IMR-90 (cell line): ENCODE data around the gene SH3BP5. TPM values are rescaled to one million over a fixed set of nuclear protein-coding genes. Genes with fewer than 3 reads are reported as not detected.

Experiments
- ATAC-seq: fragments of 200-7000 bp; cut with Tn5 transposase; 2 replicates; pipeline ENCODE4 v1.9.1; 2020; ENCODE audit warnings: low read depth, mild to moderate bottlenecking, moderate library complexity
- BruUV-seq: library from RNA; stranded (reverse); fragments of 400-500 nt; replicated peaks from 2 replicates; lab custom pipeline; 2021; lab: Mats Ljungman, UMichigan
- CTCF ChIA-PET: fragments of 300-600 bp; formaldehyde crosslinking; extraction: SDS; loops from one replicate; lab custom pipeline; 2021; ENCODE audit warnings: antibody characterized with exemption; lab: Yijun Ruan, JAX
- POLR2A ChIA-PET: fragments of 300-600 bp; sonication (Branson Sonifier 250); formaldehyde crosslinking; loops from one replicate; lab custom pipeline; 2022; ENCODE audit warnings: antibody characterized with exemption; ENCODE audit not compliant: unreplicated experiment; lab: Charles Lee
- DNase-seq: peaks from one replicate; pipeline ENCODE4 v3.0.0; 2013
- H2AFZ ChIP-seq: replicated peaks from 2 replicates; pipeline ENCODE3; 2013; ENCODE audit warnings: low read length, mild to moderate bottlenecking; ENCODE audit not compliant: poor library complexity
- H2AK5ac ChIP-seq: 2 replicates; pipeline ENCODE4 v1.6.1; 2013; ENCODE audit warnings: low read depth, low read length, inconsistent platforms
- H2AK9ac ChIP-seq: replicated peaks from 2 replicates; pipeline ENCODE3; 2013; ENCODE audit warnings: mild to moderate bottlenecking, low read depth, low read length, moderate library complexity; ENCODE audit not compliant: poor library complexity
- H2BK120ac ChIP-seq: 2 replicates; pipeline ENCODE4 v1.6.1; 2013; ENCODE audit warnings: low read depth, low read length, inconsistent platforms
- H2BK15ac ChIP-seq: 3 replicates; pipeline ENCODE4 v1.6.1; 2013; ENCODE audit warnings: low read depth, low read length, inconsistent platforms
- H2BK20ac ChIP-seq: 2 replicates; pipeline ENCODE4 v1.6.1; 2013; ENCODE audit warnings: low read depth, mild to moderate bottlenecking, inconsistent platforms, low read length, moderate library complexity
- H2BK5ac ChIP-seq: 2 replicates; pipeline ENCODE4 v1.6.1; 2013; ENCODE audit warnings: mild to moderate bottlenecking, low read depth, low read length, inconsistent platforms; ENCODE audit not compliant: poor library complexity, severe bottlenecking
- H3K14ac ChIP-seq: replicated peaks from 2 replicates; pipeline ENCODE4 v1.6.1; 2013; ENCODE audit warnings: low read depth, low read length, inconsistent platforms
- H3K18ac ChIP-seq: 2 replicates; pipeline ENCODE4 v1.6.1; 2013; ENCODE audit warnings: low read depth, low read length, control low read depth
- H3K23ac ChIP-seq: 2 replicates; pipeline ENCODE4 v1.6.1; 2013; ENCODE audit warnings: low read depth, low read length, inconsistent platforms
- H3K27ac ChIP-seq: 2 replicates; pipeline ENCODE4 v1.5.1; 2013; ENCODE audit warnings: mild to moderate bottlenecking, control low read depth, low read length; ENCODE audit not compliant: insufficient read depth
- H3K27me3 ChIP-seq: 2 replicates; pipeline ENCODE4 v1.6.1; 2013; ENCODE audit warnings: low read length; ENCODE audit not compliant: control insufficient read depth, insufficient read depth
- H3K36me3 ChIP-seq: 2 replicates; pipeline ENCODE4 v1.6.1; 2013; ENCODE audit warnings: low read length, mixed read lengths; ENCODE audit not compliant: control insufficient read depth, insufficient read depth
- H3K4ac ChIP-seq: 2 replicates; pipeline ENCODE4 v1.6.1; 2013; ENCODE audit warnings: low read depth, low read length, inconsistent platforms
- H3K4me1 ChIP-seq: 2 replicates; pipeline ENCODE4 v1.6.1; 2013; ENCODE audit warnings: low read length, mixed read lengths; ENCODE audit not compliant: control insufficient read depth, insufficient read depth
- H3K4me2 ChIP-seq: 2 replicates; pipeline ENCODE4 v1.6.1; 2013; ENCODE audit warnings: low read depth, mild to moderate bottlenecking, control low read depth, low read length, moderate library complexity
- H3K4me3 ChIP-seq: 2 replicates; pipeline ENCODE4 v1.5.1; 2013; ENCODE audit warnings: low read depth, mild to moderate bottlenecking, control low read depth, low read length, moderate library complexity; ENCODE audit not compliant: insufficient read depth
- H3K56ac ChIP-seq: 2 replicates; pipeline ENCODE4 v1.6.1; 2013; ENCODE audit warnings: low read length, inconsistent platforms; ENCODE audit not compliant: insufficient read depth; ENCODE audit errors: extremely low read depth
- H3K79me1 ChIP-seq, 2 experiments: 2 replicates each; pipeline ENCODE4 v1.6.1; 2013; ENCODE audit warnings: low read length in 2 of 2, inconsistent platforms in 1 of 2, low read depth in 1 of 2
- H3K9ac ChIP-seq: 2 replicates; pipeline ENCODE4 v1.6.1; 2013; ENCODE audit warnings: low read depth, low read length, control low read depth
- H3K9me1 ChIP-seq: 2 replicates; pipeline ENCODE4 v1.6.1; 2013; ENCODE audit warnings: low read length, inconsistent platforms; ENCODE audit not compliant: insufficient read depth
- H3K9me3 ChIP-seq: 2 replicates; pipeline ENCODE4 v1.6.1; 2013; ENCODE audit warnings: low read length; ENCODE audit not compliant: control insufficient read depth, insufficient read depth
- H4K20me1 ChIP-seq: 2 replicates; pipeline ENCODE4 v1.6.1; 2013; ENCODE audit warnings: low read length, inconsistent platforms; ENCODE audit not compliant: insufficient read depth
- H4K5ac ChIP-seq: 2 replicates; pipeline ENCODE4 v1.6.1; 2013; ENCODE audit warnings: mild to moderate bottlenecking, low read depth, low read length, control low read depth
- H4K8ac ChIP-seq, 2 experiments: 2 replicates each; pipeline ENCODE4 v1.6.1; 2013; ENCODE audit warnings: low read depth in 2 of 2, low read length in 2 of 2, control low read depth in 1 of 2, inconsistent platforms in 1 of 2
- H4K91ac ChIP-seq: 2 replicates; pipeline ENCODE4 v1.6.1; 2013; ENCODE audit warnings: low read depth, low read length, inconsistent platforms; ENCODE audit not compliant: insufficient read depth
- BHLHE40 ChIP-seq: fragments of 150-350 bp; IDR thresholded peaks from 2 replicates; pipeline ENCODE4 v1.6.1; 2016; ENCODE audit warnings: mild to moderate bottlenecking, low read depth, low read length
- CEBPB ChIP-seq: IDR thresholded peaks from 2 replicates; pipeline ENCODE4 v1.6.1; 2012; ENCODE audit warnings: low read depth, low read length, improper control_type of control experiment
- CHD1 ChIP-seq: IDR thresholded peaks from 2 replicates; pipeline ENCODE4 v1.6.1; 2012; ENCODE audit warnings: low read depth, low read length, improper control_type of control experiment
- FOS ChIP-seq: fragments of 150-350 bp; IDR thresholded peaks from 2 replicates; pipeline ENCODE4 v1.6.1; 2016; ENCODE audit warnings: low read depth, low read length
- MAFK ChIP-seq: IDR thresholded peaks from 2 replicates; pipeline ENCODE4 v1.6.1; 2012; ENCODE audit warnings: low read depth, low read length, improper control_type of control experiment
- MAZ ChIP-seq: IDR thresholded peaks from 2 replicates; pipeline ENCODE4 v1.6.1; 2012; ENCODE audit warnings: low read depth, mild to moderate bottlenecking, low read length, improper control_type of control experiment, moderate library complexity, borderline replicate concordance
- MXI1 ChIP-seq: IDR thresholded peaks from 2 replicates; pipeline ENCODE4 v1.6.1; 2012; ENCODE audit warnings: low read depth, mild to moderate bottlenecking, low read length, moderate library complexity, borderline replicate concordance
- NFE2L2 ChIP-seq: fragments of 150-350 bp; IDR thresholded peaks from 2 replicates; pipeline ENCODE4 v1.6.1; 2016; ENCODE audit warnings: low read depth, mild to moderate bottlenecking, low read length
- POLR2A ChIP-seq: IDR thresholded peaks from 2 replicates; pipeline ENCODE4 v1.6.1; 2012; ENCODE audit warnings: mild to moderate bottlenecking, low read depth, low read length
- RAD21 ChIP-seq: IDR thresholded peaks from 2 replicates; pipeline ENCODE4 v1.6.1; 2012; ENCODE audit warnings: low read length, improper control_type of control experiment
- RCOR1 ChIP-seq: IDR thresholded peaks from 2 replicates; pipeline ENCODE4 v1.6.1; 2012; ENCODE audit warnings: mild to moderate bottlenecking, low read length, improper control_type of control experiment; ENCODE audit not compliant: insufficient replicate concordance
- RFX5 ChIP-seq: IDR thresholded peaks from 2 replicates; pipeline ENCODE4 v1.8.0; 2012; ENCODE audit warnings: low read depth, mild to moderate bottlenecking, low read length, moderate library complexity
- SMC3 ChIP-seq: fragments of 150-350 bp; IDR thresholded peaks from 2 replicates; pipeline ENCODE4 v1.6.1; 2016; ENCODE audit warnings: low read depth, mild to moderate bottlenecking, antibody characterized with exemption, low read length, moderate library complexity
- WGBS, 2 experiments: methylation state at CpG; one replicate each; pipeline versions ENCODE4 v1.1.5 to v1.1.7; 2013; ENCODE audit warnings: missing lambda C conversion rate in 2 of 2; ENCODE audit not compliant: insufficient read length in 1 of 2; ENCODE audit errors: extremely low coverage in 2 of 2; 5-methylcytosine and 5-hydroxymethylcytosine counted together
- dilution Hi-C: fragments of 300-500 bp; cut with HindIII; formaldehyde crosslinking; loops from one replicate; pipeline ENCODE4 v1.14.3; 2018; ENCODE audit warnings: low sequenced_read_pairs; ENCODE audit not compliant: unreplicated experiment
- in situ Hi-C: fragments of 300-500 bp; cut with MboI; formaldehyde crosslinking; loops from 3 replicates; pipeline ENCODE4 v1.14.3; 2019; ENCODE audit warnings: low sequenced_read_pairs, inconsistent platforms, mixed read lengths
- intact Hi-C: fragments of 100-400 bp; cut with micrococcal nuclease; formaldehyde crosslinking; loops from 2 replicates; pipeline ENCODE4 v1.10.0; 2022
- polyA plus RNA-seq, 3 experiments: library from polyadenylated mRNA; depleted of rRNA; stranded (reverse); fragments of >200 nt; gene quantifications; 2 replicates each; pipeline ENCODE4 v1.2.3, GENCODE V29; 2012; ENCODE audit warnings: low replicate concordance in 1 of 3
- total RNA-seq: library from RNA; depleted of rRNA; stranded (reverse); fragments of >200 nt; gene quantifications from 2 replicates; pipeline ENCODE4 v1.2.3, GENCODE V29; 2012
- TF ChIP-seq, protein P1 (sequence below): conservative IDR thresholded peaks from 2 replicates; pipeline ENCODE4 v1.5.1; 2012; ENCODE audit warnings: mild to moderate bottlenecking, low read depth, low read length, improper control_type of control experiment
- TF ChIP-seq, protein P2 (sequence below): fragments of 150-350 bp; IDR thresholded peaks from 2 replicates; pipeline ENCODE4 v1.6.1; 2017; ENCODE audit warnings: mild to moderate bottlenecking, antibody characterized with exemption, low read length, low read depth
- TF ChIP-seq, protein P3 (sequence below): fragments of 150-350 bp; IDR thresholded peaks from 2 replicates; pipeline ENCODE4 v1.6.1; 2016; ENCODE audit warnings: low read depth, mild to moderate bottlenecking, low read length, moderate library complexity, borderline replicate concordance

Gene SH3BP5
- total and polyA plus RNA-seq, 2 of the 4 experiments (the other 2 are of a cell fraction): 14.0 to 23.5 TPM

DNA sequence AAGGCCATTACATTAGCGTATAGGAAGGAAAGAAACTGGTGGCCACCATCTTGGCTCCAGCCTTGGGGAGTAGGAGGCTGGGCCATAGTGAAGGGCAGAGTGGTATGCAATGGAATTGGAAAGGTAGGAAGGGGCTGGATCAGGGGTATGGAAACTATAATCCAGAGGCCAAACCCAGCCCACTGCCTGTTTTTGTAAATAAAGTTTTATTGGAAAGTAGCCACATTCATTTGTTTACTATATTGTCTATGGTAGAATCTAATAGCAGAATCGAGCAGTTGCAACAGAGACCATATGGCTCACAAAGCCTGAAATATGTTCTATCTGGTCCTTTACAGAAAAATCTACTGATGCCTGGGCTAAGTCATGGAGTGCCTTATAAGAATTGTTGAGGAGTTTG lies 14.1 kb upstream of the SH3BP5 start:
- H3K23ac ChIP-seq: no peak overlapping the region
- H2BK120ac ChIP-seq: no peak overlapping the region
- dilution Hi-C loops: no loop called here
- H3K9me3 ChIP-seq: peaks cover 6% of the 10 kb centered on the region
- BruUV-seq: no TSS peak
- no peak overlapping the region for H3K9ac ChIP-seq
- H3K14ac ChIP-seq: no peak overlapping the region
- no peaks in the 10 kb centered on the region for H3K79me1 ChIP-seq
- H4K20me1 ChIP-seq: no peaks in the 10 kb centered on the region
- no peak overlapping the region for H3K4me2 ChIP-seq
- POLR2A ChIA-PET: no interaction called here
- no peak overlapping the region for H2BK20ac ChIP-seq
- no peak overlapping the region for H4K8ac ChIP-seq
- no peak overlapping the region for H2AFZ ChIP-seq
- no peak overlapping the region for H2AK5ac ChIP-seq
- H3K18ac ChIP-seq: no peak overlapping the region
- intact Hi-C loops: no loop called here
- no peak overlapping the region for H4K91ac ChIP-seq
- TF ChIP-seq MAFK: no peak
- TF ChIP-seq, protein P1, sequence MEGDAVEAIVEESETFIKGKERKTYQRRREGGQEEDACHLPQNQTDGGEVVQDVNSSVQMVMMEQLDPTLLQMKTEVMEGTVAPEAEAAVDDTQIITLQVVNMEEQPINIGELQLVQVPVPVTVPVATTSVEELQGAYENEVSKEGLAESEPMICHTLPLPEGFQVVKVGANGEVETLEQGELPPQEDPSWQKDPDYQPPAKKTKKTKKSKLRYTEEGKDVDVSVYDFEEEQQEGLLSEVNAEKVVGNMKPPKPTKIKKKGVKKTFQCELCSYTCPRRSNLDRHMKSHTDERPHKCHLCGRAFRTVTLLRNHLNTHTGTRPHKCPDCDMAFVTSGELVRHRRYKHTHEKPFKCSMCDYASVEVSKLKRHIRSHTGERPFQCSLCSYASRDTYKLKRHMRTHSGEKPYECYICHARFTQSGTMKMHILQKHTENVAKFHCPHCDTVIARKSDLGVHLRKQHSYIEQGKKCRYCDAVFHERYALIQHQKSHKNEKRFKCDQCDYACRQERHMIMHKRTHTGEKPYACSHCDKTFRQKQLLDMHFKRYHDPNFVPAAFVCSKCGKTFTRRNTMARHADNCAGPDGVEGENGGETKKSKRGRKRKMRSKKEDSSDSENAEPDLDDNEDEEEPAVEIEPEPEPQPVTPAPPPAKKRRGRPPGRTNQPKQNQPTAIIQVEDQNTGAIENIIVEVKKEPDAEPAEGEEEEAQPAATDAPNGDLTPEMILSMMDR: no peak
- no peak for TF ChIP-seq RAD21
- no peak for TF ChIP-seq SMC3
- no peak for TF ChIP-seq RCOR1
- TF ChIP-seq MXI1: no peak
- no peak for TF ChIP-seq FOS
- no peak for TF ChIP-seq CEBPB
- TF ChIP-seq CHD1: no peak
- TF ChIP-seq, protein P2, sequence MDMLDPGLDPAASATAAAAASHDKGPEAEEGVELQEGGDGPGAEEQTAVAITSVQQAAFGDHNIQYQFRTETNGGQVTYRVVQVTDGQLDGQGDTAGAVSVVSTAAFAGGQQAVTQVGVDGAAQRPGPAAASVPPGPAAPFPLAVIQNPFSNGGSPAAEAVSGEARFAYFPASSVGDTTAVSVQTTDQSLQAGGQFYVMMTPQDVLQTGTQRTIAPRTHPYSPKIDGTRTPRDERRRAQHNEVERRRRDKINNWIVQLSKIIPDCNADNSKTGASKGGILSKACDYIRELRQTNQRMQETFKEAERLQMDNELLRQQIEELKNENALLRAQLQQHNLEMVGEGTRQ: no peak
- TF ChIP-seq MAZ: no peak
- TF ChIP-seq NFE2L2: no peak
- TF ChIP-seq, protein P3, sequence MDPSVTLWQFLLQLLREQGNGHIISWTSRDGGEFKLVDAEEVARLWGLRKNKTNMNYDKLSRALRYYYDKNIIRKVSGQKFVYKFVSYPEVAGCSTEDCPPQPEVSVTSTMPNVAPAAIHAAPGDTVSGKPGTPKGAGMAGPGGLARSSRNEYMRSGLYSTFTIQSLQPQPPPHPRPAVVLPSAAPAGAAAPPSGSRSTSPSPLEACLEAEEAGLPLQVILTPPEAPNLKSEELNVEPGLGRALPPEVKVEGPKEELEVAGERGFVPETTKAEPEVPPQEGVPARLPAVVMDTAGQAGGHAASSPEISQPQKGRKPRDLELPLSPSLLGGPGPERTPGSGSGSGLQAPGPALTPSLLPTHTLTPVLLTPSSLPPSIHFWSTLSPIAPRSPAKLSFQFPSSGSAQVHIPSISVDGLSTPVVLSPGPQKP: no peak
- TF ChIP-seq BHLHE40: no peak
- TF ChIP-seq RFX5: no peak
- no peak for TF ChIP-seq POLR2A
- no peaks in the 10 kb centered on the region for H3K4me1 ChIP-seq
- in situ Hi-C loops: no loop called here
- ATAC-seq: no peak
- DNase-seq: no peak
- no peak overlapping the region for H4K5ac ChIP-seq
- H3K56ac ChIP-seq: no peak overlapping the region
- no peak overlapping the region for H2BK15ac ChIP-seq
- H3K27ac ChIP-seq: no peak overlapping the region
- H3K27me3 ChIP-seq: peaks cover 26% of the 10 kb centered on the region
- no peak overlapping the region for H3K4ac ChIP-seq
- no CpG with 5 or more reads among the region's 2 CpGs for WGBS, 2 experiments
- H2AK9ac ChIP-seq: no peak overlapping the region
- H3K4me3 ChIP-seq: no peak overlapping the region
- no peak overlapping the region for H2BK5ac ChIP-seq
- CTCF ChIA-PET: no interaction called here
- no peaks in the 10 kb centered on the region for H3K36me3 ChIP-seq
- no peaks in the 10 kb centered on the region for H3K9me1 ChIP-seq
